K562 (cell line): ENCODE measurements around the gene MYRIP. TPM values are rescaled to one million over a fixed set of nuclear protein-coding genes. Genes with fewer than 3 reads are reported as not detected.
A peak's percentile ranks its signal among the peaks of the same experiment; 100 is the strongest.

Source experiments
- ATAC-seq: fragments of 200-7000 bp; cut with Tn5 transposase; 3 replicates; pipeline ENCODE4 v1.9.1; 2020; ENCODE audit warnings: moderate library complexity
- BruUV-seq: library from RNA; stranded (reverse); fragments of 400-500 nt; replicated peaks from 2 replicates; lab custom pipeline; 2021; lab: Mats Ljungman, UMichigan
- CTCF ChIA-PET: fragments of 300-600 bp; formaldehyde crosslinking; extraction: SDS; loops from one replicate; lab custom pipeline; 2021; ENCODE audit warnings: low intra/inter-chr PET ratio; lab: Yijun Ruan, JAX
- POLR2A ChIA-PET: fragments of 300-600, 350-650 bp; sonication (Branson Sonifier 250); formaldehyde crosslinking; extraction: SDS; loops from one replicate; lab custom pipeline; 2021; ENCODE audit warnings: antibody characterized with exemption, inconsistent platforms; lab: Yijun Ruan, JAX
- DNase-seq, 4 experiments: peaks; one replicate each; pipeline versions ENCODE4 v3.0.0 to v3.0.0-alpha.2; 2011 to 2018; ENCODE audit warnings: low spot score in 3 of 4, mixed read lengths in 3 of 4; ENCODE audit errors: extremely low read depth in 1 of 4
- FAIRE-seq: peaks from 2 replicates; lab custom pipeline; 2011; peaks lifted over from hg19 to GRCh38; lab: Jason Lieb, UNC
- H2AFZ ChIP-seq: 2 replicates; pipeline ENCODE4 v1.6.0; 2011; ENCODE audit warnings: low read depth, low read length, control low read depth, inconsistent platforms
- H3K27ac ChIP-seq: fragments of 200-600 bp; 3 replicates; pipeline ENCODE4 v1.8.0; 2011; ENCODE audit warnings: low read depth, mild to moderate bottlenecking, control low read depth, inconsistent platforms, low read length, moderate library complexity, mixed read lengths; ENCODE audit errors: extremely low read depth
- H3K27me3 ChIP-seq, 2 experiments: fragments of 300-600 bp in 1 of 2; 2 replicates in 1 of 2; 3 replicates in 1 of 2; pipeline versions ENCODE4 v1.6.0 to v1.8.0; 2011; ENCODE audit warnings: inconsistent platforms in 2 of 2, low read length in 2 of 2, mild to moderate bottlenecking in 1 of 2, mixed read lengths in 1 of 2, moderate library complexity in 1 of 2; ENCODE audit not compliant: control insufficient read depth in 2 of 2, insufficient read depth in 2 of 2
- H3K36me3 ChIP-seq: fragments of 300-600 bp; 3 replicates; pipeline ENCODE4 v1.8.0; 2011; ENCODE audit warnings: mild to moderate bottlenecking, low read length, inconsistent platforms; ENCODE audit not compliant: control insufficient read depth, insufficient read depth
- H3K4me1 ChIP-seq, 2 experiments: fragments of 200-600 bp in 1 of 2; replicated peaks in 1 of 2; 2 replicates in 1 of 2; 3 replicates in 1 of 2; pipeline versions ENCODE4 v1.5.1 to v1.8.0; 2011; ENCODE audit warnings: inconsistent platforms in 2 of 2, low read length in 2 of 2, mild to moderate bottlenecking in 1 of 2, mixed read lengths in 1 of 2, moderate library complexity in 1 of 2; ENCODE audit not compliant: control insufficient read depth in 2 of 2, insufficient read depth in 2 of 2
- H3K4me2 ChIP-seq: 2 replicates; pipeline ENCODE4 v1.6.1; 2011; ENCODE audit warnings: low read length, control low read depth, inconsistent platforms, mixed read lengths; ENCODE audit not compliant: insufficient read depth
- H3K4me3 ChIP-seq: fragments of 200-600 bp; sonication (generic), shearing (Covaris generic); 2 replicates; pipeline ENCODE4 v1.5.1; 2016; ENCODE audit warnings: control low read depth, inconsistent platforms
- H3K79me2 ChIP-seq: fragments of 200-600 bp; 3 replicates; pipeline ENCODE4 v1.8.0; 2011; ENCODE audit warnings: low read length, inconsistent platforms; ENCODE audit not compliant: control insufficient read depth, insufficient read depth
- H3K9ac ChIP-seq, 2 experiments: 2 replicates each; pipeline versions ENCODE4 v1.6.0 to v1.6.1; 2011; ENCODE audit warnings: low read depth in 2 of 2, low read length in 2 of 2, control low read depth in 1 of 2, inconsistent platforms in 1 of 2, mild to moderate bottlenecking in 1 of 2, mixed read lengths in 1 of 2; ENCODE audit not compliant: insufficient read depth in 1 of 2
- H3K9me1 ChIP-seq: one replicate; pipeline ENCODE4 v1.6.0; 2011; ENCODE audit warnings: inconsistent platforms, mild to moderate bottlenecking, low read length, moderate library complexity; ENCODE audit not compliant: control insufficient read depth, insufficient read depth
- H3K9me3 ChIP-seq: replicated peaks from 2 replicates; pipeline ENCODE4 v1.5.1; 2011; ENCODE audit warnings: low read depth, low read length, inconsistent platforms; ENCODE audit not compliant: control insufficient read depth, insufficient read depth
- H4K20me1 ChIP-seq: replicated peaks from 2 replicates; pipeline ENCODE4 v1.6.1; 2011; ENCODE audit warnings: low read length, inconsistent platforms, mixed read lengths; ENCODE audit not compliant: control insufficient read depth, insufficient read depth
- HMGXB4 ChIP-seq: sonication (generic); formaldehyde crosslinking; IDR thresholded peaks from 2 replicates; pipeline ENCODE4 v1.8.1; 2023; ENCODE audit warnings: mild to moderate bottlenecking, missing genetic modification reagents
- JUN ChIP-seq, 2 experiments: sonication (generic) in 1 of 2; formaldehyde crosslinking in 1 of 2; IDR thresholded peaks; 2 replicates each; pipeline versions ENCODE4 v1.6.1 to v1.8.0; 2012 to 2022; ENCODE audit warnings: borderline replicate concordance in 2 of 2, mild to moderate bottlenecking in 2 of 2, improper control_type of control experiment in 1 of 2, low read depth in 1 of 2, low read length in 1 of 2, missing genetic modification reagents in 1 of 2
- ZNF134 ChIP-seq: fragments of 250-450 bp; sonication (Bioruptor Pico); conservative IDR thresholded peaks from 2 replicates; pipeline ENCODE4 v1.4.0; 2020
- WGBS: fragments of 100-300 bp; shearing (Covaris generic); methylation state at CpG from one replicate; pipeline ENCODE4 v1.1.6; 2016; ENCODE audit warnings: low coverage, mixed read lengths; ENCODE audit not compliant: insufficient coverage; ENCODE audit errors: missing lambda C conversion rate; 5-methylcytosine and 5-hydroxymethylcytosine counted together
- in situ Hi-C: fragments of 300-500 bp; cut with MboI; formaldehyde crosslinking; loops from 4 replicates; pipeline ENCODE4 v1.15.0; 2018; ENCODE audit warnings: inconsistent platforms, mixed read lengths
- intact Hi-C: fragments of 100-400 bp; cut with micrococcal nuclease; formaldehyde crosslinking; loops from 2 replicates; pipeline ENCODE4 v1.14.2; 2022
- polyA plus RNA-seq, 8 experiments: library from polyadenylated mRNA; depleted of rRNA in 4 of 8; stranded (reverse) in 5 of 8; unstranded in 3 of 8; fragments of >200 nt; fragmentation: Nextera tagmentation in 2 of 8; fragmentation: Illumina TruSeq in 1 of 8; extraction: Ambion mirVana in 2 of 8; extraction: Trizol in 1 of 8; gene quantifications; 2 replicates each; pipeline versions ENCODE4 v1.2.1 to v1.2.3, GENCODE V29; 2011 to 2014; ENCODE audit warnings: inconsistent platforms in 1 of 8, missing spikeins in 1 of 8
- total RNA-seq, 7 experiments: library from RNA; depleted of rRNA in 6 of 7; stranded (reverse); fragments of >200 nt in 6 of 7; fragmentation: Illumina TruSeq in 2 of 7; extraction: Trizol in 2 of 7; gene quantifications; 2 replicates each; pipeline versions ENCODE4 v1.2.1 to v1.2.3, GENCODE V29; 2011 to 2021; ENCODE audit warnings: low replicate concordance in 1 of 7
- TF ChIP-seq, protein P1 (sequence below): IDR thresholded peaks from 2 replicates; pipeline ENCODE4 v1.6.1; 2011; ENCODE audit not compliant: insufficient read length; ENCODE audit errors: extremely low read depth

Gene MYRIP
- total and polyA plus RNA-seq, 9 of the 15 experiments (the other 6 are each of a cell fraction or from before 2014, with no cell fraction given) = 0.03 to 0.12 TPM; not detected in 7

GRCh38 chr3:39784922-39785321 lies 24.5 kb upstream of the MYRIP start:
- Histone ChIP-seq H3K27ac (no peak overlapping the region), H3K9ac (no peak overlapping the region), H3K9me3 (no peaks in the 10 kb centered on the region), H3K4me1 (no peaks in the 10 kb centered on the region), H3K27me3 (peaks cover 2% of the 10 kb centered on the region in 2 experiments; a peak in 2 of 5 replicates), H3K36me3 (no peaks in the 10 kb centered on the region), H3K4me2 (no peak overlapping the region), H3K9me1 (no peaks in the 10 kb centered on the region), H3K79me2 (no peaks in the 10 kb centered on the region), H4K20me1 (no peaks in the 10 kb centered on the region), H3K4me3 (no peak overlapping the region), H2AFZ (no peak overlapping the region)
- in situ Hi-C loops = no loop called here
- FAIRE-seq (no peak), DNase-seq (no peak), ATAC-seq (no peak)
- ChIA-PET CTCF (no interaction called here), POLR2A (no interaction called here)
- intact Hi-C loops = no loop called here
- 0% methylated on average over 1 of the region's 1 CpG for WGBS
- no TSS peak for BruUV-seq
- TF ChIP-seq, protein P1, sequence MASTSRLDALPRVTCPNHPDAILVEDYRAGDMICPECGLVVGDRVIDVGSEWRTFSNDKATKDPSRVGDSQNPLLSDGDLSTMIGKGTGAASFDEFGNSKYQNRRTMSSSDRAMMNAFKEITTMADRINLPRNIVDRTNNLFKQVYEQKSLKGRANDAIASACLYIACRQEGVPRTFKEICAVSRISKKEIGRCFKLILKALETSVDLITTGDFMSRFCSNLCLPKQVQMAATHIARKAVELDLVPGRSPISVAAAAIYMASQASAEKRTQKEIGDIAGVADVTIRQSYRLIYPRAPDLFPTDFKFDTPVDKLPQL = no peak
- no peak for TF ChIP-seq HMGXB4 (CRISPR knock-in tag)
- TF ChIP-seq JUN (IDR thresholded peaks at IDR 0.05; ENCODE audit: borderline replicate concordance, low read depth, low read length) = no peak
- TF ChIP-seq JUN (CRISPR knock-in tag; IDR thresholded peaks at IDR 0.05; ENCODE audit: borderline replicate concordance) = no peak
- TF ChIP-seq ZNF134 (CRISPR knock-in tag) = peak; percentile 92
